ENCODE data around the gene TWIST1.

Gene TWIST1

DNA sequence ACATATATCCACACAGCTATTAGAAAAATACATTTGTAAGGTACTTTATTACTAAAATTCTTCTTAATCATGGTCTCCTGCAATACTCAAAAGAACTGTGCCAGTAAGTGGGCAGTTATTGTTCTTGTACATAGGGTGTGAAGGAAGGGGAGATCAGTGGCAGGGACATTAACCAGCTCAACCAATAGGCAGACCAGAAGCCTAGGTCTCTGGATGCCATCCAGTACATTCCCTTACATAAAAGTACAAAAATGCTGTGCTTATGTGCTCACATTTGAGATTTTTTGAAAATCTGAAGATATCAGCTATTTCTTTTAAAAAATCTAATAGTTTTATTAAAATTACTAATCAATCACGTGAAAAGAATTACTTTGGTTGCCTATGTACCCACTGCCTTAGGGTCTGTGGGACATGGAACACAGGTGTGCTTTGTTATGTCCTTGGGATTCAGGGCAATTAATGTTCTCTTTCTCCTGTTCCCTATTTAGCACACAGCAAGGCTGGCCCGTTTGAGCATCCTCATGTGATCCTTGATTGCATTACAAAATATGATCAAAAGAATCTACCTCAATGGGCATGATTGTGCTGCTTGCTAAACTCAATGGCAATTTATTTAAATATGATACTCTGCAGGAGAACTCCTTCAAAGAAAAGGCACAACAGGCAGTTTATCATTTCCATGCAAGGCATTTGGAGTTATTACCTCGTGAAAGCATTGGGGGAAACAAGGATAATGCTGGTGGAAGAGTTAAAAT is 22.7 kb downstream of the TWIST1 start:
- Histone ChIP-seq H3K18ac (ENCODE audit: low read length) (no peak overlapping the region), H2BK12ac (ENCODE audit: low read length) (no peak overlapping the region), H3K36me3 (replicated peaks in 1 of 2; ENCODE audit: control insufficient read depth in 2 of 2, insufficient read depth in 2 of 2, low read length in 2 of 2) (no peaks in the 10 kb centered on the region), H2BK15ac (ENCODE audit: low read length) (no peak overlapping the region), H3K23ac (ENCODE audit: low read depth, low read length, poor library complexity) (no peak overlapping the region), H4K91ac (ENCODE audit: low read depth, low read length, poor library complexity) (no peak overlapping the region), H3K27ac (replicated peaks; ENCODE audit: low read length) (no peak overlapping the region), H2BK120ac (ENCODE audit: low read depth, low read length) (no peak overlapping the region), H2AFZ (ENCODE audit: low read length) (no peak overlapping the region), H3K4me1 (ENCODE audit: control insufficient read depth in 2 of 2, insufficient read depth in 1 of 2, low read depth in 1 of 2, low read length in 2 of 2) (no peaks in the 10 kb centered on the region), H3K4me3 (ENCODE audit: low read length in 2 of 2) (no peak overlapping the region), H2BK5ac (ENCODE audit: low read length) (no peak overlapping the region), H3K79me1 (ENCODE audit: low read depth, low read length) (no peaks in the 10 kb centered on the region), H3K9me3 (replicated peaks in 1 of 2; ENCODE audit: control insufficient read depth in 2 of 2, insufficient read depth in 1 of 2, low read depth in 1 of 2, low read length in 2 of 2) (no peaks in the 10 kb centered on the region), H3K14ac (ENCODE audit: low read length) (no peak overlapping the region), H2AK5ac (ENCODE audit: low read depth, low read length) (no peak overlapping the region), H3K4ac (ENCODE audit: low read length) (no peak overlapping the region), H3K27me3 (ENCODE audit: control insufficient read depth in 3 of 3, insufficient read depth in 3 of 3, low read depth in 1 of 3, low read length in 3 of 3) (no peaks in the 10 kb centered on the region), H3K4me2 (ENCODE audit: insufficient read depth, low read length, poor library complexity, severe bottlenecking) (no peak overlapping the region), H4K8ac (ENCODE audit: low read depth, low read length) (no peak overlapping the region), H3K9ac (ENCODE audit: low read depth, low read length, poor library complexity) (no peak overlapping the region)
- WGBS, 2 donors (ENCODE audit: extremely low coverage in 2 of 2, insufficient read length in 2 of 2, insufficient replicate concordance in 1 of 2) = no CpG with 5 or more reads among the region's 3 CpGs
- DNase-seq (ENCODE audit: low spot score) = no peak

DNA sequence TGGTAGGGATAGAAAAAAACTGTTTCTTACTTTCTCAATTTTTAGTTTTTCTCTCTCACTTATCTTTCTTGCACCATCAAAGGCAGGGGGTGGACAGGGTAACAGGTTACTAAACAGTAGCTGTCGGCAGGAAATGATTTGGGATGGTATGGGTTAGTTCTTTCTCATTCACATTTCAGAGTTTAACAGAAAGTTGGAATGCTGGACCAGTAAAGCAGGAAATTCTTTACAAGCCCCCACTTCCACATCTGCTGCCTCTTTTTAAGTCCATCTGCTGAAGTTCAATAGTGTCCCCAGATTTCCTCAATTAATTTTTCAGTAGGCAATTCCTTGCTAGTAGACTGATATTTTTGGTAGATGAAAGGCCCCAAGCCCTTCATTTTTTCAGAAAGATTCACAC is 23.3 kb downstream of the TWIST1 start:
- Histone ChIP-seq H3K9ac (ENCODE audit: low read depth, low read length, poor library complexity) (no peak overlapping the region), H2BK12ac (ENCODE audit: low read length) (no peak overlapping the region), H2AK5ac (ENCODE audit: low read depth, low read length) (no peak overlapping the region), H3K23ac (ENCODE audit: low read depth, low read length, poor library complexity) (no peak overlapping the region), H2BK5ac (ENCODE audit: low read length) (no peak overlapping the region), H4K91ac (ENCODE audit: low read depth, low read length, poor library complexity) (no peak overlapping the region), H4K8ac (ENCODE audit: low read depth, low read length) (no peak overlapping the region), H3K4me1 (ENCODE audit: control insufficient read depth in 2 of 2, insufficient read depth in 1 of 2, low read depth in 1 of 2, low read length in 2 of 2) (no peaks in the 10 kb centered on the region), H2BK15ac (ENCODE audit: low read length) (no peak overlapping the region), H3K4me2 (ENCODE audit: insufficient read depth, low read length, poor library complexity, severe bottlenecking) (no peak overlapping the region), H3K4me3 (ENCODE audit: low read length in 2 of 2) (no peak overlapping the region), H2BK120ac (ENCODE audit: low read depth, low read length) (no peak overlapping the region), H3K27me3 (ENCODE audit: control insufficient read depth in 3 of 3, insufficient read depth in 3 of 3, low read depth in 1 of 3, low read length in 3 of 3) (no peaks in the 10 kb centered on the region), H3K14ac (ENCODE audit: low read length) (no peak overlapping the region), H3K27ac (replicated peaks; ENCODE audit: low read length) (no peak overlapping the region), H3K4ac (ENCODE audit: low read length) (no peak overlapping the region), H3K36me3 (replicated peaks in 1 of 2; ENCODE audit: control insufficient read depth in 2 of 2, insufficient read depth in 2 of 2, low read length in 2 of 2) (no peaks in the 10 kb centered on the region), H3K79me1 (ENCODE audit: low read depth, low read length) (no peaks in the 10 kb centered on the region), H2AFZ (ENCODE audit: low read length) (no peak overlapping the region), H3K18ac (ENCODE audit: low read length) (no peak overlapping the region), H3K9me3 (replicated peaks in 1 of 2; ENCODE audit: control insufficient read depth in 2 of 2, insufficient read depth in 1 of 2, low read depth in 1 of 2, low read length in 2 of 2) (no peaks in the 10 kb centered on the region)
- no peak for DNase-seq (ENCODE audit: low spot score)
- WGBS, 2 donors (ENCODE audit: extremely low coverage in 2 of 2, insufficient read length in 2 of 2, insufficient replicate concordance in 1 of 2) = no CpG with 5 or more reads among the region's 1 CpG

DNA sequence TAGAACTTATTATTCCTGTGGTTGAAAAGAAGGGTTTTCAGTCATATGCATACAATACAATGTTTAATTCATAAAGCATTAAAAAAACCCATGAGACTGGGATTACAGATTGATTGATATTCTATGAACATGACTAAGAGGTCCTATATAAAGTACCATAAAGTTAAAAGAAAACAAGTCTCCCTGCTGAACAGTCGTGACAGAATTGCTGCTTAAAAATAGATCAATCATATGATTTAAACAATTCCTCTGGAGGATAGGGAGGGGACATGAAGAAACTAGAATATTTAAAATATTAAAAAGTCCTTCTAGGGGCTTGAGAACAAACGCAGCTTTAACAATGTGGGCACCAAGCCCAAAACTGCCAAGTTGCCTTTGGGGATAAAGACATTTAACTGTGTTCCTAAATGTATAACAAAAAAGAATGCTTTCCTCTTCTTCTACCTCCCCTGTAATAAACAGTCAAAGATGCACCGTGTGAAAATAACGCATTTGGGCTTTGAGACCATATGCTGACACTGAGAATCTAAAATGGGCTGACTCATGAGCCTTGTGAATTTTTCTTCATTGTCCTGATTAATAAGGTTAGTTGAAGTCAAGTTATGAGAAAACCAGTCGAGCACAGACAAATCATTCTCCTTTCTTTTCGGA is 25.8 kb downstream of the TWIST1 start:
- no peak overlapping the region for H3K9ac ChIP-seq (ENCODE audit: low read depth, low read length, poor library complexity)
- no peak overlapping the region for H3K23ac ChIP-seq (ENCODE audit: low read depth, low read length, poor library complexity)
- H3K36me3 ChIP-seq (replicated peaks in 1 of 2; ENCODE audit: control insufficient read depth in 2 of 2, insufficient read depth in 2 of 2, low read length in 2 of 2) = no peaks in the 10 kb centered on the region
- H2AFZ ChIP-seq (ENCODE audit: low read length) = no peak overlapping the region
- no peak overlapping the region for H2BK5ac ChIP-seq (ENCODE audit: low read length)
- WGBS, 2 donors (ENCODE audit: extremely low coverage in 2 of 2, insufficient read length in 2 of 2, insufficient replicate concordance in 1 of 2) = no CpG with 5 or more reads among the region's 6 CpGs
- no peak overlapping the region for H2BK12ac ChIP-seq (ENCODE audit: low read length)
- no peak overlapping the region for H2BK15ac ChIP-seq (ENCODE audit: low read length)
- no peak for DNase-seq (ENCODE audit: low spot score)
- H4K91ac ChIP-seq (ENCODE audit: low read depth, low read length, poor library complexity) = no peak overlapping the region
- H2AK5ac ChIP-seq (ENCODE audit: low read depth, low read length) = no peak overlapping the region
- no peaks in the 10 kb centered on the region for H3K27me3 ChIP-seq (ENCODE audit: control insufficient read depth in 3 of 3, insufficient read depth in 3 of 3, low read depth in 1 of 3, low read length in 3 of 3)
- H3K4me1 ChIP-seq (ENCODE audit: control insufficient read depth in 2 of 2, insufficient read depth in 1 of 2, low read depth in 1 of 2, low read length in 2 of 2) = no peaks in the 10 kb centered on the region
- no peak overlapping the region for H3K4me3 ChIP-seq (ENCODE audit: low read length in 2 of 2)
- no peaks in the 10 kb centered on the region for H3K79me1 ChIP-seq (ENCODE audit: low read depth, low read length)
- H3K4me2 ChIP-seq (ENCODE audit: insufficient read depth, low read length, poor library complexity, severe bottlenecking) = no peak overlapping the region
- no peaks in the 10 kb centered on the region for H3K9me3 ChIP-seq (replicated peaks in 1 of 2; ENCODE audit: control insufficient read depth in 2 of 2, insufficient read depth in 1 of 2, low read depth in 1 of 2, low read length in 2 of 2)
- no peak overlapping the region for H4K8ac ChIP-seq (ENCODE audit: low read depth, low read length)
- no peak overlapping the region for H2BK120ac ChIP-seq (ENCODE audit: low read depth, low read length)
- H3K18ac ChIP-seq (ENCODE audit: low read length) = no peak overlapping the region
- no peak overlapping the region for H3K14ac ChIP-seq (ENCODE audit: low read length)
- no peak overlapping the region for H3K4ac ChIP-seq (ENCODE audit: low read length)
- no peak overlapping the region for H3K27ac ChIP-seq (replicated peaks; ENCODE audit: low read length)

DNA sequence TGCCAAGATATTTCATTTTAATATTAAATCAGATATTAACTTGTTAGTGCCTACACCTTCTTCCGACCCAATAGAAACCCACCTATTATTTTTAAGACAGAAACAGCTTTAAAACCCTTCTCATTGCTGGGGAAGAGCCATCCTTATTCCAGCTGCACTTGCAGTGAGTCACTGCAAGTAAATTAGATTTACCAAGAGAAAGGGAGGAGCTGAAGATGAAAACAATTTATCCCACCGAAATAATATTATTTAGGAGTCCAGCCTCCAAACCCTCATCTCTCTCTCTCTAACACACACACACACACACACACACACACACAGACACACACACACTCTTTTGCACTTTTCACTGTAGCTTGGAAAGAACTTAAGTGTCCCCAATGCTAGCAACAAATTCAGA is 26.9 kb downstream of the TWIST1 start:
- no peak for DNase-seq (ENCODE audit: low spot score)
- H3K9ac ChIP-seq (ENCODE audit: low read depth, low read length, poor library complexity) = no peak overlapping the region
- H3K4ac ChIP-seq (ENCODE audit: low read length) = no peak overlapping the region
- no peak overlapping the region for H2AK5ac ChIP-seq (ENCODE audit: low read depth, low read length)
- H3K9me3 ChIP-seq (replicated peaks in 1 of 2; ENCODE audit: control insufficient read depth in 2 of 2, insufficient read depth in 1 of 2, low read depth in 1 of 2, low read length in 2 of 2) = no peaks in the 10 kb centered on the region
- no peak overlapping the region for H2BK12ac ChIP-seq (ENCODE audit: low read length)
- H3K36me3 ChIP-seq (replicated peaks in 1 of 2; ENCODE audit: control insufficient read depth in 2 of 2, insufficient read depth in 2 of 2, low read length in 2 of 2) = no peaks in the 10 kb centered on the region
- H3K27me3 ChIP-seq (ENCODE audit: control insufficient read depth in 3 of 3, insufficient read depth in 3 of 3, low read depth in 1 of 3, low read length in 3 of 3) = no peaks in the 10 kb centered on the region
- no peak overlapping the region for H3K27ac ChIP-seq (replicated peaks; ENCODE audit: low read length)
- no peak overlapping the region for H2AFZ ChIP-seq (ENCODE audit: low read length)
- no peak overlapping the region for H3K4me2 ChIP-seq (ENCODE audit: insufficient read depth, low read length, poor library complexity, severe bottlenecking)
- H3K4me1 ChIP-seq (ENCODE audit: control insufficient read depth in 2 of 2, insufficient read depth in 1 of 2, low read depth in 1 of 2, low read length in 2 of 2) = no peaks in the 10 kb centered on the region
- WGBS, 2 donors (ENCODE audit: extremely low coverage in 2 of 2, insufficient read length in 2 of 2, insufficient replicate concordance in 1 of 2) = no CpG with 5 or more reads among the region's 2 CpGs
- H4K8ac ChIP-seq (ENCODE audit: low read depth, low read length) = no peak overlapping the region
- H2BK120ac ChIP-seq (ENCODE audit: low read depth, low read length) = no peak overlapping the region
- H4K91ac ChIP-seq (ENCODE audit: low read depth, low read length, poor library complexity) = no peak overlapping the region
- no peaks in the 10 kb centered on the region for H3K79me1 ChIP-seq (ENCODE audit: low read depth, low read length)
- no peak overlapping the region for H2BK5ac ChIP-seq (ENCODE audit: low read length)
- no peak overlapping the region for H2BK15ac ChIP-seq (ENCODE audit: low read length)
- no peak overlapping the region for H3K14ac ChIP-seq (ENCODE audit: low read length)
- H3K18ac ChIP-seq (ENCODE audit: low read length) = no peak overlapping the region
- no peak overlapping the region for H3K23ac ChIP-seq (ENCODE audit: low read depth, low read length, poor library complexity)
- H3K4me3 ChIP-seq (ENCODE audit: low read length in 2 of 2) = no peak overlapping the region

Data from neuronal stem cell (in vitro differentiated cells).